PC-3 (cell line): ENCODE data around the gene USP46.

Experiments used
- EZH2 ChIP-seq: fragments of 300-600 bp; sonication (generic); IDR thresholded peaks from one replicate; pipeline ENCODE4 v1.6.1; 2017; ENCODE audit warnings: antibody characterized with exemption, mild to moderate bottlenecking, low read length; ENCODE audit not compliant: unreplicated experiment
- TF ChIP-seq, protein P1 (sequence below): fragments of 300-600 bp; sonication (generic); conservative IDR thresholded peaks from 2 replicates; pipeline ENCODE4 v1.5.1; 2017; ENCODE audit warnings: antibody characterized with exemption, low read depth, mild to moderate bottlenecking, low read length

- TF ChIP-seq, protein P1, sequence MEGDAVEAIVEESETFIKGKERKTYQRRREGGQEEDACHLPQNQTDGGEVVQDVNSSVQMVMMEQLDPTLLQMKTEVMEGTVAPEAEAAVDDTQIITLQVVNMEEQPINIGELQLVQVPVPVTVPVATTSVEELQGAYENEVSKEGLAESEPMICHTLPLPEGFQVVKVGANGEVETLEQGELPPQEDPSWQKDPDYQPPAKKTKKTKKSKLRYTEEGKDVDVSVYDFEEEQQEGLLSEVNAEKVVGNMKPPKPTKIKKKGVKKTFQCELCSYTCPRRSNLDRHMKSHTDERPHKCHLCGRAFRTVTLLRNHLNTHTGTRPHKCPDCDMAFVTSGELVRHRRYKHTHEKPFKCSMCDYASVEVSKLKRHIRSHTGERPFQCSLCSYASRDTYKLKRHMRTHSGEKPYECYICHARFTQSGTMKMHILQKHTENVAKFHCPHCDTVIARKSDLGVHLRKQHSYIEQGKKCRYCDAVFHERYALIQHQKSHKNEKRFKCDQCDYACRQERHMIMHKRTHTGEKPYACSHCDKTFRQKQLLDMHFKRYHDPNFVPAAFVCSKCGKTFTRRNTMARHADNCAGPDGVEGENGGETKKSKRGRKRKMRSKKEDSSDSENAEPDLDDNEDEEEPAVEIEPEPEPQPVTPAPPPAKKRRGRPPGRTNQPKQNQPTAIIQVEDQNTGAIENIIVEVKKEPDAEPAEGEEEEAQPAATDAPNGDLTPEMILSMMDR = no peak
- no peak for TF ChIP-seq EZH2
Measured at GRCh38 chr4:52651996-52652672, 7.0 kb downstream of the USP46 start.
